Cerebellar nuclear complex (tissue), 1 donor: ENCODE data around the gene PRRX2.

ENCODE experiments used
- DNase-seq, 2 experiments: peaks; one replicate each; lab custom pipeline; 2025; lab: John Stamatoyannopoulos, UW

The PRRX2 gene

DNA sequence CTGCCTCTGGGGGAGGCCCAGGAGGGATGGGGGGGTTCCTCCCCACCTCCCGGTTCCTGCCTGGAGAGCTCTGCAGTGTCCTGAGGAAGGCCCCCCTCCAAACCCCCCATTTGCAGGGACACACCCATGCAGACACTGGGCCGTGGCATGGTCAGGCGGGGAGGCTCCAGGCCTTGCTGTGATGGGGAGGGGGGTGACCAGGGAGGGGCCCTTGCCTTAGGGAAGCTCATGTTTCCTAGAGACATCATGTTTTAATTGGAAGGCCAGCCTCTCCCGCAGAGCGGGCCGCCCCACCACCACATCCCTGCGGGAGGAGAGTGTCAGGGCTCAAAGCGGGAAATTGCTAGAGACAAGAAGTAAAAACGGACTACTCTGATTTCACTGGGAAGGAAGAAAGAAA lies 12.0 kb downstream of the PRRX2 start:
- DNase-seq, result no peak

DNA sequence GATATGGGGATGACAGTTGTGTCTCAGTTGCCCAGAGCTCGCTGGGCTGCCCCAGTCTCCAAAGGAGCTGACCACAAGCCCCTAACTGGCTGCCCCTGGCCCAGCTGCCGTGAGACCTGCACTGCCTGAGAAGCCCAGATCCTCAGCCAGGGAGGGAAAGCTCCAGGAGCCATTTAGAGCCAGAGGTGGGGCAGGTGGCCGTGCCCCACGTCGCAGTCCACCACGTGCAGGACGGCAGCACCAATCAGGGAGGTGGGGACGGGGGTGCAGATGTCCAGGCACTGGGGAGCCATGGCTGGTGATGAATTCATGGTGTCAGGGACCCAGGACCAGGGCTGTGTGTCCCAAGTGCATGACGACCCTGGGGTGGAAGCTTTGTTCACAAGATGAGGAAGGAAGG lies 13.4 kb downstream of the PRRX2 start:
- no peak for DNase-seq

- DNase-seq, result no peak
These were observed 14.1 kb downstream of the PRRX2 start for GRCh38 chr9:129679537-129679936.

DNA sequence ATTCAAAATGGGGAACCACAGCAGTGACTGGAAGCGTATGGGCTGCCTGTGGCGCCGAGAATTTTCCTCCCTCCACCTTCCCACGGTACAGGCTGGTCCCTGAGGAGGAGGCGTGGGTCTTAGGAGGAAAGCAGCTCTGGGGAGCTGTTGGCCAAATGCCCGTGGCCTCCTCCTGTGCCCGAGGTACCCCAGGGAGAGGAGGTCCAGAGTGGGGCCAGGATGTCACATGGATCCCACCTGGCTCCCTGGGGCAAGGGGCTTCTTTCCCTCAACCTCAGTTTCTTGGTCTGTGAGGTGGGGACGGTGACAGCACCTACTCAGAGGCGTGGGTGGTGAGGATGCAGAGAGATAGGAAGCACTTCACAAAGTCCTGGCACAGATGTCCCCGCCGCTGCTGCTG lies 16.5 kb downstream of the PRRX2 start:
- no peak for DNase-seq

GRCh38 chr9:129682381-129682780 lies 16.9 kb downstream of the PRRX2 start:
- no peak for DNase-seq

- DNase-seq, result no peak
These were observed 19.9 kb downstream of the PRRX2 start for GRCh38 chr9:129685220-129685932.

GRCh38 chr9:129685933-129686259 lies 20.4 kb downstream of the PRRX2 start:
- no peak for DNase-seq

- no peak for DNase-seq
These were observed 21.3 kb downstream of the PRRX2 start for GRCh38 chr9:129686736-129687135.

DNA sequence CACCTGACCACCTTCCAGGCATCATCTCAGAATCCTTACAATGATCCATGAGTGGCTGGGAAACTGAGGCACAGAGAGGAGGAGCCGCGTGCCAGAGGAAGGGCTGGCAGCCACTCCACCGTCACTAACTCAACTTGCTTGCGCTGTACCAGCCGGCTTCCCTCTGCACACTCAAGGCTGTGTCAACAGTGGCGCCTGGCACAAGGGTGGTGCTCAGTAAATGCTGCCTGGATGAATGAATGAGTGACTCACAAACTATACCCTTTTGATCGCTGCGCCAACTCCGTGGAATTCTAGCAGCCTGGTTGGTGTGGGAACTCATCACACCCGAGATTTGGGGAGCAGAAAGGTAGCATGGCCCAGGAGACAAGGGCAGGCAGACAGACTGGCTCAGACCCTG lies 21.9 kb downstream of the PRRX2 start:
- no peak for DNase-seq

- no peak for DNase-seq
These were observed 23.0 kb downstream of the PRRX2 start for GRCh38 chr9:129688285-129689043.

DNA sequence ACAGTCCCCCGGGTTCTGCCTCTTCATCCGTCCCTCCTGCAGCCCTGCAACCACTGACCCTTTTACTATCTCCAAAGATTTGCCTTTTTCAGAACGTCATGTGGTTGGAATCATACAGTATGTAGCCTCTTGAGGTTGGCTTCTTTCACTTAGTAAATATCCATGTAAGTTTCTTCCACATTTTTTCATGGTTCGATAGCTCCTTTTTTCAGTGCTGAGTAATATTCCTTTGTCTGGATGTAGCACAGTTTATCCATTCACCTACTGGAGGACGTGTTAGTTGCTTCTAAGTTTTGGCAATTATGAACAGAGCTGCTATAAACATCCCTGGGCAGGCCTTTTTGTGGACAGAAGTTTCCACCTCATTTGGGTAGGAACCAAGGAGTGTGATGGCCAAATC lies 27.1 kb downstream of the PRRX2 start:
- no peak for DNase-seq

DNA sequence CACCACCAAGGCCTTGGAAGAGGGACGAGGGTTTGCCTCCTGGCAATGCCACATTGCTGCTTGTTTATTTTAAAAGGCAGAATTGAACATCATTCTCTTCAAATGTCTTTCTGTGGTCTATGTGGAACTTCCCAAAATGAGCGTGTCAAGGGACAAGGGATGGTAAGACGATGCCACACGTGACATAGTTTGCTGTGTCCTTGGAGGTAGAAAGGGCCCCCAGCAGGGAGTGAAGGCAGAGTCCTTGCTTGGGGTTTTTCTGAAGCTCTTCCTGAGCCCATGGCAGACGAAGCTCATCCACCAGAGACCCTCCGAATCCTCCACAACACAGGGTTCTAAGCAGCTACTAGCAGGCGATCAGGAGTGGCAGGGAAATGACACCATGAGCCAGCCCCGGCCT lies 28.3 kb downstream of the PRRX2 start:
- no peak for DNase-seq

DNA sequence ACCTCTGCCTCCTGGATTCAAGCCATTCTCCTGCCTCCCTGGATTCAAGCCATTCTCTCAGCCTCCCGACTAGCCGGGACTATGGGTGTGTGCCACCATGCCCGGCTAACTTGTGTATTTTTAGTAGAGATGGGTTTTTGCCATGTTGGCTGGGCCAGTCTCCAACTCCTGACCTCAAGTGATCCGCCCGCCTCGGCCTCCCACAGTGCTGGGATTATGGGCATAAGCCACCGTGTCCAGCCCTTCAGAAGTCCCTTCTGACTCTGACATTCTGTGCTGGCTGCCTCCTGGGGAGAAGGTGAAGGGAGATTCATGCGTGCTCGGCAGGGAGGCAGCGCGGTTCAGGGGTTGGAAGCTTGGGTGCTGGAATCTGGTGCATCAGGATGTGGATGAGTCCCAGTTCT lies 28.8 kb downstream of the PRRX2 start:
- DNase-seq, result no peak

DNA sequence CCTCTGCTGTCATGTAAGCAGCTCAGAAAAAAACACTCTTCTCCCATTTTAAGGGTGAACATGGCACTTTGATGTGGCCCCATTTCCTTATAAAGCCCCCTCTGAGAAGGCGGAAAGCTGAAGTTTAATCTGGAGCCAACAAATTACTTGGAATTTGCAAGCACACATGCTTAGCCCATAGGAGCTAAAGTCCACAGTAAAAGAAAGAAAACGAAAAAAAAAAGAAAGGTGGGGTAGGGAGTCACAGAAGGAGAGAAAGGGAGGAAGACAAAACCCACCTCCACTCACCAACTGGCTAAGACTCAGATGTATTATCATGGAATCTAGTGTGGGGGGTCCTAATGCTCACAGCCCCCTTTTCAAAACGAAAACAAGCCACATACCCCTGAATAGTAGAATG lies 30.4 kb downstream of the PRRX2 start:
- DNase-seq, result no peak

DNA sequence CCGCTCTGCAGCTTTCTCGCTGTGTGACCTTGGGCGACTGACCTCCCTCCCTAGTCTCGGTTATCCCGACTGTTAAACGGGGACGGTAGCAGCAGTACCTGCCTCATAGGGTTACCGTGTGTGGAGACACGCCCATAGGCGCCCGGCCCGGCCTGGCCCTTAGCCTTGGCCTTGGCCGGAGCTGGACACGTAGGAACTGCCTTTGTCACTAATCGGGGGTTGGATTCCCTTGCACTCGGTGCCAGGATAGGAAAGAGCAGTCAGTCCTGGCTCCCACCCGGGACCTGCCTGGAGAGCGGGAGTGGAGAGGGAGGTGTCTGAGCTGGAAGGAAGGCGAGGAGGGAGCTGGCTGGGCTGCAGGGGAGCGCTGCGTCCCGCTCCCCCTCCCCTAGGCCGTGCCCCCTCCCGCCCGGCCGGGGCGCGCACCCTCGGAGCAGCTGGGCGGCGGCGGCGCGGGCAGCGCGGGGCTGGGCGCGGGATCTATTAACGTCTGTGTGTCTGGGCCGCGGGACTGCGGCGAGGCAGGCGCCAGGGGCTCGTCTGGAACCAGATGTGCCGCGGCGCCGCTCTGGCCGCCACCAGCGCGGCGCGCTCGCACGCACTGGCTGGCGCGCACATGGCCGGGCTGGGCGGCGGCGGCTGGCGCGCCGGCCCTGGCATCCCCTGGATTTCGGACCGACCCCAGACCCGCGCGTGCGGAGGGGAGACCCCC lies 31.7 kb downstream of the PRRX2 start:
- DNase-seq, result no peak

- no peak for DNase-seq
These were observed 32.3 kb downstream of the PRRX2 start for GRCh38 chr9:129697656-129698253.

DNA sequence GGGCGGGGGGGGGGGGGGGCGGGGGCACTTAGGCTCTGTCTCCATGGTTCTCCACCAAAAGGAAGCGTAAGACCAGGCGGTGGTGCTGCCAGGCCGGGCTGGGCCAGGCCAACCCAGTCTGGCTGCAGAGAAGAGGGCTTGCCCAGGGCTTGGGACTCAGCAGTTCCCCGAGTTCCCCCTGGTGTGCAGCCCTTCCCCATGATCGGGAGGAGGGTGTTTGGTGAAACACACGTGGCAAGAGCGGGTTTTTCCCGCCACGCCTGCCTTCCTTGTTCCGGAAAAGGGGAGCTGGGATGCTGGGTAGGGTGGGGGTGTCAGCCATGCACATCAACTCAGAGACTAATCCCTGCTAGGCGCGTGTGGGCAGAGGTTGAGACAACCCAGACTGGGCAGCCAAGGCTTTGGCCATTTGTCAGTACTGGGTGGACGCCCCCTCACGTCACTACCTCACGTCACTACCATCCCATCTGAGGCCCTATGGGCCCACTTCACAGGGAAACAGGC lies 32.9 kb downstream of the PRRX2 start:
- DNase-seq, result no peak

DNA sequence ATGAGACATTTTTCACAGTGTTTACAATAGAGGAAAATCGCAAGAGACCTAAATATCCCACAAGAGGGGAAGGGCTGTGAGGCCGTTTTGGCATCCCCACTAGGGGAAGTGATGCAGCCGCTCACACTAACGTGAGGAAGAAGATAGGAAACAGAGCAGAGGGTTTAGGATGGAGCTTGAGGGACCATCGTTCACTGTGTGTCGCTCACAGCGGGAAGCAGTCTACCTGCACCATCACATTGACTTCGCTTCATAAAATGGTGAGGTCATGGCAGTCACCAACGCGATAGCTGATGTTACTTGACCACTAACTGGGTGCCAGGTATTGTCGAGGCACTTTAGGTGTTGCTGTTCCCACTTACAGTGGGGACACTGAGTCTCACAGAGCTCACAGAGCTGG lies 35.6 kb downstream of the PRRX2 start:
- no peak for DNase-seq

GRCh38 chr9:129701549-129701948 lies 36.1 kb downstream of the PRRX2 start:
- no peak for DNase-seq

- no peak for DNase-seq
These were observed 37.4 kb downstream of the PRRX2 start for GRCh38 chr9:129702589-129703520.

GRCh38 chr9:129703667-129704355 lies 38.4 kb downstream of the PRRX2 start:
- DNase-seq, result no peak
